Measurements from ENCODE around the gene LRP8. TPM values are rescaled to one million over a fixed set of nuclear protein-coding genes. Genes with fewer than 3 reads are reported as not detected.
A peak's percentile ranks its signal among the peaks of the same experiment; 100 is the strongest.

LRP8 gene
- total and polyA plus RNA-seq, 2 of the 13 experiments (the other 11 are each of a cell fraction or from before 2014, with no cell fraction given), result 17.3 to 17.4 TPM

- no TSS peak for BruUV-seq (replicated peaks)
- ATAC-seq (no peak), FAIRE-seq (no peak), DNase-seq (ENCODE audit: low spot score) (no peak)
- no peak overlapping the region for H3K4me2 ChIP-seq (ENCODE audit: low read depth, low read length)
- no peaks in the 10 kb centered on the region for H3K79me2 ChIP-seq (ENCODE audit: insufficient read depth, low read length)
- in situ Hi-C loops (cut with HindIII; ENCODE audit: extremely low pct_ligation_motif_present, low pct_unique_long_range_greater_than_20kb) (no loop called here), intact Hi-C loops (cut with micrococcal nuclease; ENCODE audit: unreplicated experiment) (no loop called here)
- no peak overlapping the region for H3K27ac ChIP-seq (ENCODE audit: extremely low read length, insufficient read depth, low read length)
- CTCF ChIA-PET (ENCODE audit: low intra/inter-chr PET ratio, low total read pairs), result no interaction called here
- POLR2A ChIA-PET, result no interaction called here
- H2AFZ ChIP-seq (ENCODE audit: low read length), result no peak overlapping the region
- TF ChIP-seq ZNF629 (CRISPR knock-in tag; conservative IDR thresholded peaks at IDR 0.05) (peak; percentile 45; the same call in 1 of the 2 replicates), ZNF256 (CRISPR knock-in tag; conservative IDR thresholded peaks at IDR 0.05) (no peak), ZZZ3 (CRISPR knock-in tag; IDR thresholded peaks at IDR 0.05; ENCODE audit: borderline replicate concordance) (no peak), ZNF232 (CRISPR knock-in tag; IDR thresholded peaks at IDR 0.05; ENCODE audit: borderline replicate concordance) (no peak), PBX3 (CRISPR knock-in tag; IDR thresholded peaks at IDR 0.05; ENCODE audit: borderline replicate concordance) (no peak), CTCF (CRISPR knock-in tag; IDR thresholded peaks at IDR 0.05) (no peak), ZNF337 (CRISPR knock-in tag; IDR thresholded peaks at IDR 0.05; ENCODE audit: borderline replicate concordance, low read depth) (no peak)
- no peaks in the 10 kb centered on the region for H3K4me1 ChIP-seq (ENCODE audit: insufficient read depth, low read length)
- no peak overlapping the region for H3K4me3 ChIP-seq (replicated peaks in 1 of 3; ENCODE audit: insufficient read depth in 1 of 3, low read depth in 2 of 3, low read length in 3 of 3)
- H3K9ac ChIP-seq (ENCODE audit: insufficient read depth, low read depth, low read length), result no peak overlapping the region
- H3K36me3 ChIP-seq (replicated peaks in 1 of 2; ENCODE audit: control insufficient read depth in 1 of 2, insufficient read depth in 2 of 2, low read length in 2 of 2), result no peaks in the 10 kb centered on the region
- peaks cover 4 to 38% of the 10 kb centered on the region in 2 experiments; a peak in 3 of 5 replicates for H3K27me3 ChIP-seq (ENCODE audit: control insufficient read depth in 1 of 2, insufficient read depth in 2 of 2, low read length in 2 of 2)
- no peaks in the 10 kb centered on the region for H3K9me3 ChIP-seq (ENCODE audit: low read length)
- 45% methylated on average over 2 of the region's 3 CpGs for WGBS (ENCODE audit: low lambda C conversion rate)
- H4K20me1 ChIP-seq (ENCODE audit: insufficient read depth, low read length), result no peaks in the 10 kb centered on the region
These were observed 18.9 kb upstream of the LRP8 start for GRCh38 chr1:53346814-53347176.
